A549 (cell line): ENCODE results near the gene PANX2.

Experiments
- EP300 ChIP-seq, 2 experiments: fragments of >200 bp; sonication (Bioruptor Twin); formaldehyde crosslinking; IDR thresholded peaks; 2 replicates in 1 of 2; 3 replicates in 1 of 2; pipeline ENCODE4 v1.6.1; 2016 to 2017
- FOSL2 ChIP-seq, 2 experiments: fragments of 450-650 bp in 1 of 2; fragments of >200 bp in 1 of 2; sonication (Bioruptor Twin) in 1 of 2; formaldehyde crosslinking; IDR thresholded peaks; 2 replicates each; pipeline versions ENCODE4 v1.5.0 to v1.6.1; 2016 to 2020; ENCODE audit warnings: mild to moderate bottlenecking in 1 of 2, moderate library complexity in 1 of 2
- MAFK ChIP-seq: fragments of 450-650 bp; IDR thresholded peaks from 2 replicates; pipeline ENCODE4 v1.6.1; 2014; ENCODE audit not compliant: partially characterized antibody
- POLR2A ChIP-seq: IDR thresholded peaks from 2 replicates; pipeline ENCODE4 v1.6.1; 2012; ENCODE audit warnings: mild to moderate bottlenecking, low read length
- RAD21 ChIP-seq, 2 experiments: fragments of >200 bp in 1 of 2; sonication (Bioruptor Twin) in 1 of 2; formaldehyde crosslinking in 1 of 2; IDR thresholded peaks in 1 of 2; conservative IDR thresholded peaks in 1 of 2; 2 replicates in 1 of 2; 3 replicates in 1 of 2; pipeline ENCODE4 v1.6.1; 2012 to 2018; ENCODE audit warnings: inconsistent platforms in 1 of 2
- RFX5 ChIP-seq: fragments of 450-650 bp; IDR thresholded peaks from 2 replicates; pipeline ENCODE4 v1.7.1; 2014; ENCODE audit warnings: antibody characterized with exemption, mild to moderate bottlenecking, moderate library complexity
- SMC3 ChIP-seq: fragments of >200 bp; sonication (Bioruptor Twin); formaldehyde crosslinking; IDR thresholded peaks from 3 replicates; pipeline ENCODE4 v1.6.1; 2018; ENCODE audit warnings: inconsistent platforms
- TFCP2L1 ChIP-seq: fragments of 250-450 bp; sonication (Bioruptor Pico); IDR thresholded peaks from 2 replicates; pipeline ENCODE4 v1.5.0; 2021; ENCODE audit warnings: mild to moderate bottlenecking
- ZC3H11A ChIP-seq: fragments of 450-650 bp; IDR thresholded peaks from 2 replicates; pipeline ENCODE4 v1.6.1; 2014; ENCODE audit warnings: antibody characterized with exemption, mild to moderate bottlenecking
- TF ChIP-seq, protein P1 (sequence below): fragments of >200 bp; sonication (Bioruptor Twin); formaldehyde crosslinking; IDR thresholded peaks from 3 replicates; pipeline ENCODE4 v1.5.1; 2016
- TF ChIP-seq, protein P2 (sequence below): fragments of 450-650 bp; IDR thresholded peaks from 2 replicates; pipeline ENCODE4 v1.6.1; 2014; ENCODE audit warnings: antibody characterized with exemption
- TF ChIP-seq, protein P3 (sequence below): fragments of 200-600 bp; sonication (generic); IDR thresholded peaks from 2 replicates; pipeline ENCODE4 v1.6.1; 2016; ENCODE audit warnings: antibody characterized with exemption, mild to moderate bottlenecking, moderate library complexity

GRCh38 chr22:50208939-50209892, 38.7 kb downstream of the PANX2 start:
- TF ChIP-seq, protein P1, sequence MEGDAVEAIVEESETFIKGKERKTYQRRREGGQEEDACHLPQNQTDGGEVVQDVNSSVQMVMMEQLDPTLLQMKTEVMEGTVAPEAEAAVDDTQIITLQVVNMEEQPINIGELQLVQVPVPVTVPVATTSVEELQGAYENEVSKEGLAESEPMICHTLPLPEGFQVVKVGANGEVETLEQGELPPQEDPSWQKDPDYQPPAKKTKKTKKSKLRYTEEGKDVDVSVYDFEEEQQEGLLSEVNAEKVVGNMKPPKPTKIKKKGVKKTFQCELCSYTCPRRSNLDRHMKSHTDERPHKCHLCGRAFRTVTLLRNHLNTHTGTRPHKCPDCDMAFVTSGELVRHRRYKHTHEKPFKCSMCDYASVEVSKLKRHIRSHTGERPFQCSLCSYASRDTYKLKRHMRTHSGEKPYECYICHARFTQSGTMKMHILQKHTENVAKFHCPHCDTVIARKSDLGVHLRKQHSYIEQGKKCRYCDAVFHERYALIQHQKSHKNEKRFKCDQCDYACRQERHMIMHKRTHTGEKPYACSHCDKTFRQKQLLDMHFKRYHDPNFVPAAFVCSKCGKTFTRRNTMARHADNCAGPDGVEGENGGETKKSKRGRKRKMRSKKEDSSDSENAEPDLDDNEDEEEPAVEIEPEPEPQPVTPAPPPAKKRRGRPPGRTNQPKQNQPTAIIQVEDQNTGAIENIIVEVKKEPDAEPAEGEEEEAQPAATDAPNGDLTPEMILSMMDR: no peak
- TF ChIP-seq ZC3H11A (no peak), EP300 (IDR thresholded peaks at IDR 0.05) (no peak), RAD21 (conservative IDR thresholded peaks at IDR 0.05 in 1 of 2, IDR thresholded peaks at IDR 0.05 in 1 of 2) (no peak), POLR2A (no peak), TFCP2L1 (CRISPR knock-in tag) (no peak), SMC3 (no peak), FOSL2 (IDR thresholded peaks at IDR 0.05) (no peak), FOSL2 (CRISPR knock-in tag; IDR thresholded peaks at IDR 0.05) (no peak), RFX5 (no peak), MAFK (no peak)
- TF ChIP-seq, protein P2, sequence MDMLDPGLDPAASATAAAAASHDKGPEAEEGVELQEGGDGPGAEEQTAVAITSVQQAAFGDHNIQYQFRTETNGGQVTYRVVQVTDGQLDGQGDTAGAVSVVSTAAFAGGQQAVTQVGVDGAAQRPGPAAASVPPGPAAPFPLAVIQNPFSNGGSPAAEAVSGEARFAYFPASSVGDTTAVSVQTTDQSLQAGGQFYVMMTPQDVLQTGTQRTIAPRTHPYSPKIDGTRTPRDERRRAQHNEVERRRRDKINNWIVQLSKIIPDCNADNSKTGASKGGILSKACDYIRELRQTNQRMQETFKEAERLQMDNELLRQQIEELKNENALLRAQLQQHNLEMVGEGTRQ: no peak
- TF ChIP-seq, protein P3, sequence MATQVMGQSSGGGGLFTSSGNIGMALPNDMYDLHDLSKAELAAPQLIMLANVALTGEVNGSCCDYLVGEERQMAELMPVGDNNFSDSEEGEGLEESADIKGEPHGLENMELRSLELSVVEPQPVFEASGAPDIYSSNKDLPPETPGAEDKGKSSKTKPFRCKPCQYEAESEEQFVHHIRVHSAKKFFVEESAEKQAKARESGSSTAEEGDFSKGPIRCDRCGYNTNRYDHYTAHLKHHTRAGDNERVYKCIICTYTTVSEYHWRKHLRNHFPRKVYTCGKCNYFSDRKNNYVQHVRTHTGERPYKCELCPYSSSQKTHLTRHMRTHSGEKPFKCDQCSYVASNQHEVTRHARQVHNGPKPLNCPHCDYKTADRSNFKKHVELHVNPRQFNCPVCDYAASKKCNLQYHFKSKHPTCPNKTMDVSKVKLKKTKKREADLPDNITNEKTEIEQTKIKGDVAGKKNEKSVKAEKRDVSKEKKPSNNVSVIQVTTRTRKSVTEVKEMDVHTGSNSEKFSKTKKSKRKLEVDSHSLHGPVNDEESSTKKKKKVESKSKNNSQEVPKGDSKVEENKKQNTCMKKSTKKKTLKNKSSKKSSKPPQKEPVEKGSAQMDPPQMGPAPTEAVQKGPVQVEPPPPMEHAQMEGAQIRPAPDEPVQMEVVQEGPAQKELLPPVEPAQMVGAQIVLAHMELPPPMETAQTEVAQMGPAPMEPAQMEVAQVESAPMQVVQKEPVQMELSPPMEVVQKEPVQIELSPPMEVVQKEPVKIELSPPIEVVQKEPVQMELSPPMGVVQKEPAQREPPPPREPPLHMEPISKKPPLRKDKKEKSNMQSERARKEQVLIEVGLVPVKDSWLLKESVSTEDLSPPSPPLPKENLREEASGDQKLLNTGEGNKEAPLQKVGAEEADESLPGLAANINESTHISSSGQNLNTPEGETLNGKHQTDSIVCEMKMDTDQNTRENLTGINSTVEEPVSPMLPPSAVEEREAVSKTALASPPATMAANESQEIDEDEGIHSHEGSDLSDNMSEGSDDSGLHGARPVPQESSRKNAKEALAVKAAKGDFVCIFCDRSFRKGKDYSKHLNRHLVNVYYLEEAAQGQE: no peak
